Neutrophil (primary cell): ENCODE results near the gene LPP.

Experiments
- H3K27ac ChIP-seq: fragments of 200-600 bp; sonication (generic); 2 replicates; pipeline ENCODE4 v1.5.1; 2016; ENCODE audit warnings: mild to moderate bottlenecking, moderate library complexity
- H3K27me3 ChIP-seq: fragments of 200-600 bp; sonication (generic); 2 replicates; pipeline ENCODE4 v1.6.0; 2016; ENCODE audit warnings: mild to moderate bottlenecking
- H3K36me3 ChIP-seq: fragments of 200-600 bp; sonication (generic); 2 replicates; pipeline ENCODE4 v1.5.1; 2017
- H3K4me1 ChIP-seq, 2 experiments: fragments of 200-600 bp in 1 of 2; sonication (generic) in 1 of 2; 1 replicate in 1 of 2; 2 replicates in 1 of 2; pipeline versions ENCODE4 v1.5.1 to v1.6.1; 2013 to 2016; ENCODE audit warnings: low read depth in 1 of 2, low read length in 1 of 2, mild to moderate bottlenecking in 1 of 2, moderate library complexity in 1 of 2; ENCODE audit not compliant: control insufficient read depth in 1 of 2, insufficient read depth in 1 of 2
- H3K4me3 ChIP-seq, 2 experiments: fragments of 200-600 bp in 1 of 2; sonication (generic) in 1 of 2; 1 replicate in 1 of 2; 2 replicates in 1 of 2; pipeline ENCODE4 v1.5.1; 2013 to 2016; ENCODE audit warnings: low read depth in 1 of 2, low read length in 1 of 2, mild to moderate bottlenecking in 1 of 2, moderate library complexity in 1 of 2
- H3K9me3 ChIP-seq: fragments of 200-600 bp; sonication (generic); 2 replicates; pipeline ENCODE4 v1.5.1; 2016
- TF ChIP-seq, protein P1 (sequence below): fragments of 200-600 bp; sonication (generic); IDR thresholded peaks from 2 replicates; pipeline ENCODE4 v1.5.1; 2016; ENCODE audit warnings: antibody characterized with exemption

LPP gene

DNA sequence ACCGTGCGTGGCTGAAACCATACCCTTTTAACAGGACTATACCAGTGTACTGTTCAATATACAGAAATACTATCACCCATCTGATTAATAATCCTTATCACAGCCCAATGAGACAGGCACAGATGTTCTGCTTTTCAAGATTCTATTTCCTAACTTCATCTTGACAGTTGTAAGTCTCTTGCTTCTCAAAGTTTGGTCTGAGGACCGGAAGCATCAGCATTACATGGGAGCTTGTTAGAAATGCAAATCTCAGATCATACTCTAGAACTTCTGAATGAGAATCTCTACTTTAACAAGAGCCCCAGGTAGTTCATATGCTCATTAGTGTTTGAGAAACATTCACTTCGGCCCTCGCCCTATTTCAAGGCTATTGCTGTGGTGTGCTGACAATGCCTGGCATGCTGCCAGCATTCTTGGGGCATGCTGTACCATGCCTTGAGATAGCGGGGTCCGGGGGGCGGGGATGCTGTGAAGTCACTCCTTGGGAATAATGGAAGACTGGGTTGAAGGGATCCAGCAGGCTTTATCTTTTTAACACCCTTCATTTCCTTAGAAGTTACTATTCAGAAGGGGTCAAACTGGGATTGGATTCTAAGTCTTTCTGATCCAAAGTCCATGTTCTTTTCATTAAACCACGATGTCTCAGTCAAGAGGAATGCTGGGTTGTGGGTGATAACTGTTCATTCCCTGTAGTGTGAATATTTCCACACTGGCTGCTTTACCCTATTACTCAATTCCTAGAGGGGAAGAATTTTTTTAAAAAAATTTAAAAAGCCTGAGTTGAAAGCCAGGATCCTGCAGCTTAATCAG lies 194.7 kb downstream of the LPP start:
- Histone ChIP-seq H3K36me3 (no peaks in the 10 kb centered on the region), H3K27ac (peak overlapping the region; percentile 21), H3K9me3 (no peaks in the 10 kb centered on the region), H3K27me3 (no peaks in the 10 kb centered on the region), H3K4me1 (peaks cover 7 to 12% of the 10 kb centered on the region in 2 experiments), H3K4me3 (no peak overlapping the region)
- TF ChIP-seq, protein P1, sequence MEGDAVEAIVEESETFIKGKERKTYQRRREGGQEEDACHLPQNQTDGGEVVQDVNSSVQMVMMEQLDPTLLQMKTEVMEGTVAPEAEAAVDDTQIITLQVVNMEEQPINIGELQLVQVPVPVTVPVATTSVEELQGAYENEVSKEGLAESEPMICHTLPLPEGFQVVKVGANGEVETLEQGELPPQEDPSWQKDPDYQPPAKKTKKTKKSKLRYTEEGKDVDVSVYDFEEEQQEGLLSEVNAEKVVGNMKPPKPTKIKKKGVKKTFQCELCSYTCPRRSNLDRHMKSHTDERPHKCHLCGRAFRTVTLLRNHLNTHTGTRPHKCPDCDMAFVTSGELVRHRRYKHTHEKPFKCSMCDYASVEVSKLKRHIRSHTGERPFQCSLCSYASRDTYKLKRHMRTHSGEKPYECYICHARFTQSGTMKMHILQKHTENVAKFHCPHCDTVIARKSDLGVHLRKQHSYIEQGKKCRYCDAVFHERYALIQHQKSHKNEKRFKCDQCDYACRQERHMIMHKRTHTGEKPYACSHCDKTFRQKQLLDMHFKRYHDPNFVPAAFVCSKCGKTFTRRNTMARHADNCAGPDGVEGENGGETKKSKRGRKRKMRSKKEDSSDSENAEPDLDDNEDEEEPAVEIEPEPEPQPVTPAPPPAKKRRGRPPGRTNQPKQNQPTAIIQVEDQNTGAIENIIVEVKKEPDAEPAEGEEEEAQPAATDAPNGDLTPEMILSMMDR: no peak

DNA sequence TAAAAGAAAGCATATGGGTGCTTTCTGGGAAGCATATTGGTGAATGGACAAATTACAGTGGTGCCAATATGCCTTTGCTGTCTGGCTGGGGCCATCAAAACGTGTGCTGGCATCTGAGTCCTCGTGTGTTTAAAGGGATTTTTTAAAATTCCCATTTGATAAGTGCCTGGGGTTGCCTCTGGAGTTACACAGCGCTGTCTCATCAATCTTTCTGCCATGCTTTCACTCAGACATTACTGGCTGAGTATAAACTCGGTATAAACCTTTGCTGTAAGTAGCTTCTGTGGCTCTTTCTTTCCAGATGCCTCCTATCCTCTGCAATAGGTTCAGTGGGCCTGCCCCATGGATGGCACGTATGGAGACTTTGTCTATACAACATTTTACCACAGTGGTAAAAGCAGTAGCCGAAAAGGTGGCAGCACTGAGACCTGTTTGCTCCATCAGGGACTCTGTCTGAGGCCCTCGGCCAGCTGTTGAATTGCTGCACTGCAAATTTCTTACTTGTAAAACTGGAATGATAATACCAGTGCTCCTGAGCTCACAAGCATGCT lies 195.5 kb downstream of the LPP start:
- Histone ChIP-seq H3K4me1 (peaks cover 7 to 12% of the 10 kb centered on the region in 2 experiments), H3K4me3 (no peak overlapping the region)

DNA sequence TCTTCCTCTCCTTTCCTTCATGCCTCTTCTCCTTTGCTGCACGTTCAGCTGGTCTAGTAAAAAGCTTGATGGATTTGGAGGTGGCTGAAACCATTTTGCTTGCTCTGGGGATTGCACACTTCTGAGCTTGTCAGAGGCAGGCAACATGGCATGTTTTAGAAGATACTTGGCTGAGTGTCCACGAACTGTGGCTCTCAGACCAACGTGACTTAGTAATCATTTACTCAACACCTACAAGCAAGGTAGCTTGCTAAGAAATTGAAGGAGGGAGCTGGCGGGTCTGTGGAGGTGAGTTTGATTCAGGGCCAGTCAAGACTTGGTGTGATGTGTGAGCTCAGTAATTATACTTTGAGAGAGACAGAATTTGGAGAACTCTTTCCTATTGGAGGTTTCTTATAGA lies 196.0 kb downstream of the LPP start:
- Histone ChIP-seq H3K9me3 (no peaks in the 10 kb centered on the region), H3K27me3 (no peaks in the 10 kb centered on the region), H3K4me3 (no peak overlapping the region), H3K4me1 (peaks cover 7 to 12% of the 10 kb centered on the region in 2 experiments), H3K27ac (no peak overlapping the region), H3K36me3 (no peaks in the 10 kb centered on the region)
- TF ChIP-seq, protein P1: no peak

More for the DNA sequence above, 195.5 kb downstream of the LPP start:
- Histone ChIP-seq H3K27ac (no peak overlapping the region), H3K27me3 (no peaks in the 10 kb centered on the region), H3K36me3 (no peaks in the 10 kb centered on the region), H3K9me3 (no peaks in the 10 kb centered on the region)
- TF ChIP-seq, protein P1: no peak

DNA sequence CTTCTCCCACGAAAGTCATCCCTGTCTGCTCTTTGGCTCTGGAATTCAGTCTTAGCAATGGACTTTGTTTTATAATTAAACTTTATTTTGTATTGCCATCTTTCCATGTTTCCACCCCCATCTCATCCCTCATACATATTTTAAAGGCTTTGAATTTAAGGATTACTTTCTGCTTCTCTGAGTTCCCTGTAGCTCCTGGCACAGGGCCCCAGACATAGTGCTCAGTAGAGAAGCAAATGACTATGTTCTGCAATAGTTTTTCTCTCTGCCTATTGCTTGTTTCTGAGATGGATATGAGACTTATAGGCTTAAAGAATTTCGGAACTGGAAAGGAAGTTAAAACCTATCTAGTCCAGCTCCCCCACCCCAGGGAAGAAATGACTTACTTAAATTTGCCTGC lies 197.0 kb downstream of the LPP start:
- no peaks in the 10 kb centered on the region for H3K27me3 ChIP-seq
- TF ChIP-seq, protein P1: no peak

DNA sequence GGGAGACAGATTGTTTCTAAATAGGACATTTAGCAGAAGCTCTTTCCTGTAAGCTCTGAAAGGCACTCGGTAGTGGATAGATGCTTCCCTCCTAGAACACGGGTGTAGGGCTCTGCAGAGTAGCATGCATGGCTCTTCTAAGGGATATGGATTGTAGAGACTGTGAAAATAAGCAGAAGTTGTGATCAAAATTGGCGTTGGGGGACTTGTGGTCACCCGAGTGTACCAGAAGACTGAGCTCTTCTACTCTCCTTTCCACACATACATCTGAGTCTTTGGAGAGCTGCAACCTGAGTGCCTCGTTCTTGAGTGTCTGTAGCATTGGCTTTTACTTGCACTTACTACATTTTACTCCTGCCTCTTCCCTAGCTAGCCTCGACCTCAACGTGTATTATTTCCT lies 197.7 kb downstream of the LPP start:
- Histone ChIP-seq H3K36me3 (no peaks in the 10 kb centered on the region), H3K9me3 (no peaks in the 10 kb centered on the region), H3K27me3 (no peaks in the 10 kb centered on the region), H3K4me1 (peaks cover 7 to 12% of the 10 kb centered on the region in 2 experiments), H3K27ac (no peak overlapping the region), H3K4me3 (no peak overlapping the region)
- TF ChIP-seq, protein P1: no peak

More for the DNA sequence above, 197.0 kb downstream of the LPP start:
- no peak overlapping the region for H3K27ac ChIP-seq
- no peaks in the 10 kb centered on the region for H3K9me3 ChIP-seq
- H3K4me3 ChIP-seq: no peak overlapping the region
- no peaks in the 10 kb centered on the region for H3K36me3 ChIP-seq
- H3K4me1 ChIP-seq: peaks cover 7 to 12% of the 10 kb centered on the region in 2 experiments
